Caco-2 (cell line): ENCODE measurements around the gene PDIA5. TPM values are rescaled to one million over a fixed set of nuclear protein-coding genes. Genes with fewer than 3 reads are reported as not detected.
A peak's percentile ranks its signal among the peaks of the same experiment; 100 is the strongest.

Source experiments
- BruUV-seq: library from RNA; stranded (reverse); fragments of 400-500 nt; replicated peaks from 2 replicates; lab custom pipeline; 2021; lab: Mats Ljungman, UMichigan
- CTCF ChIA-PET: fragments of 300-600 bp; sonication (Branson Sonifier 250); formaldehyde crosslinking; loops from one replicate; lab custom pipeline; 2022; ENCODE audit warnings: antibody characterized with exemption; lab: Charles Lee
- POLR2A ChIA-PET: fragments of 300-600 bp; sonication (Branson Sonifier 250); formaldehyde crosslinking; loops from one replicate; lab custom pipeline; 2022; ENCODE audit warnings: antibody characterized with exemption; lab: Charles Lee
- DNase-seq, 2 experiments: peaks; one replicate each; pipeline versions ENCODE4 v3.0.0 to v3.0.0-alpha.2; 2020 to 2022
- H3K27me3 ChIP-seq: replicated peaks from 2 replicates; pipeline ENCODE4 v1.6.0; 2011; ENCODE audit warnings: low read length; ENCODE audit not compliant: control insufficient read depth, insufficient read depth
- H3K36me3 ChIP-seq: 2 replicates; pipeline ENCODE4 v1.5.1; 2011; ENCODE audit warnings: low read length; ENCODE audit not compliant: control insufficient read depth, insufficient read depth
- H3K4me1 ChIP-seq: fragments of 250-450 bp; sonication (Bioruptor Pico); 2 replicates; pipeline ENCODE4 v1.5.1; 2020; ENCODE audit warnings: mild to moderate bottlenecking
- H3K4me3 ChIP-seq: 2 replicates; pipeline ENCODE4 v1.5.1; 2011; ENCODE audit warnings: low read depth, mild to moderate bottlenecking, control low read depth, low read length
- H3K9me3 ChIP-seq: fragments of 250-450 bp; sonication (Bioruptor Pico); 2 replicates; pipeline ENCODE4 v1.5.1; 2020; ENCODE audit warnings: mild to moderate bottlenecking, moderate library complexity
- H3K27ac Mint-ChIP-seq: one replicate; pipeline ENCODE4 v1.8.0; 2022; ENCODE audit warnings: mixed read lengths; ENCODE audit not compliant: unreplicated experiment
- H3K27me3 Mint-ChIP-seq: one replicate; pipeline ENCODE4 v1.8.0; 2022; ENCODE audit warnings: mixed read lengths; ENCODE audit not compliant: insufficient read depth, unreplicated experiment
- H3K36me3 Mint-ChIP-seq: one replicate; pipeline ENCODE4 v1.8.0; 2022; ENCODE audit warnings: mild to moderate bottlenecking, mixed read lengths; ENCODE audit not compliant: insufficient read depth, unreplicated experiment
- H3K4me1 Mint-ChIP-seq: one replicate; pipeline ENCODE4 v1.8.0; 2022; ENCODE audit warnings: low read depth, mixed read lengths; ENCODE audit not compliant: unreplicated experiment
- H3K4me3 Mint-ChIP-seq: one replicate; pipeline ENCODE4 v1.8.0; 2022; ENCODE audit warnings: mild to moderate bottlenecking, moderate library complexity, mixed read lengths; ENCODE audit not compliant: unreplicated experiment
- H3K9me3 Mint-ChIP-seq: one replicate; pipeline ENCODE4 v1.8.0; 2022; ENCODE audit warnings: mixed read lengths; ENCODE audit not compliant: unreplicated experiment
- CTCF ChIP-seq, 2 experiments: fragments of 200-600 bp in 1 of 2; IDR thresholded peaks; 1 replicate in 1 of 2; 2 replicates in 1 of 2; pipeline versions ENCODE4 v1.5.1 to v1.8.0; 2011 to 2022; ENCODE audit warnings: antibody characterized with exemption in 1 of 2, control low read depth in 1 of 2, inconsistent platforms in 1 of 2, low read depth in 1 of 2, low read length in 1 of 2, mild to moderate bottlenecking in 1 of 2, moderate library complexity in 1 of 2; ENCODE audit not compliant: insufficient read depth in 1 of 2, severe bottlenecking in 1 of 2, unreplicated experiment in 1 of 2
- intact Hi-C: fragments of 100-400 bp; cut with micrococcal nuclease; formaldehyde crosslinking; loops from one replicate; pipeline ENCODE4 v1.10.0; 2022; ENCODE audit not compliant: unreplicated experiment
- total RNA-seq: library from RNA; stranded (reverse); gene quantifications from 2 replicates; pipeline ENCODE4 v1.2.3, GENCODE V29; 2022

The PDIA5 gene
- total RNA-seq, 1 experiment from 2014 or later: 48.2 TPM

- no peaks in the 10 kb centered on the region for H3K27me3 ChIP-seq
- CTCF ChIA-PET: interaction anchor here (0.5 kb wide), 1 partner anchor 10 kb away, joined by 3 read pairs; the partner anchor contains the start of gene SEMA5B
- H3K4me1 Mint-ChIP-seq: peaks cover 39% of the 10 kb centered on the region
- TF ChIP-seq CTCF (IDR thresholded peaks at IDR 0.05; ENCODE audit: insufficient read depth in 1 of 2, low read depth in 1 of 2, low read length in 1 of 2, severe bottlenecking in 1 of 2, unreplicated experiment in 1 of 2): no peak
- no peak overlapping the region for H3K27ac Mint-ChIP-seq
- POLR2A ChIA-PET: interaction anchor here (0.6 kb wide), 1 partner anchor 30 kb away, joined by 3 read pairs; the partner anchor contains the start of gene PDIA5
- peaks cover 8% of the 10 kb centered on the region; the same call in 1 of the 2 replicates for H3K4me1 ChIP-seq
- no TSS peak for BruUV-seq
- H3K36me3 Mint-ChIP-seq: no peaks in the 10 kb centered on the region
- intact Hi-C loops: loop anchor here (5.0 kb wide), 1 partner anchor 45 kb away; no protein-coding TSS in a partner anchor
- no peaks in the 10 kb centered on the region for H3K27me3 Mint-ChIP-seq
- no peak overlapping the region for H3K4me3 Mint-ChIP-seq
- H3K9me3 Mint-ChIP-seq: no peaks in the 10 kb centered on the region
- no peaks in the 10 kb centered on the region for H3K9me3 ChIP-seq
- no peak for DNase-seq
- no peak overlapping the region for H3K4me3 ChIP-seq
- H3K36me3 ChIP-seq: no peaks in the 10 kb centered on the region
Measured at GRCh38 chr3:123037015-123037375, 29.8 kb upstream of the PDIA5 start.

- POLR2A ChIA-PET: interaction anchor here (0.6 kb wide), 1 partner anchor 28 kb away, joined by 6 read pairs; the partner anchor contains the start of gene PDIA5
- CTCF ChIA-PET: interaction anchor here (0.6 kb wide), 1 partner anchor 10 kb away, joined by 3 read pairs; no protein-coding TSS in a partner anchor
- no peak for TF ChIP-seq CTCF (IDR thresholded peaks at IDR 0.05; ENCODE audit: insufficient read depth in 1 of 2, low read depth in 1 of 2, low read length in 1 of 2, severe bottlenecking in 1 of 2, unreplicated experiment in 1 of 2)
- BruUV-seq: no TSS peak
- Mint-ChIP-seq H3K27ac (peak overlapping the region; percentile 51), H3K36me3 (no peaks in the 10 kb centered on the region), H3K4me1 (peaks cover 39% of the 10 kb centered on the region), H3K9me3 (no peaks in the 10 kb centered on the region), H3K27me3 (no peaks in the 10 kb centered on the region), H3K4me3 (peak overlapping the region; percentile 52)
- Histone ChIP-seq H3K4me1 (peaks cover 8% of the 10 kb centered on the region; the same call in 1 of the 2 replicates), H3K36me3 (no peaks in the 10 kb centered on the region), H3K4me3 (no peak overlapping the region), H3K9me3 (no peaks in the 10 kb centered on the region), H3K27me3 (no peaks in the 10 kb centered on the region)
- intact Hi-C loops: loop anchor here (5.0 kb wide), 1 partner anchor 44 kb away; no protein-coding TSS in a partner anchor
- peak in 1 of 2 experiments; percentile 21 for DNase-seq
Measured at GRCh38 chr3:123038751-123039150, 28.1 kb upstream of the PDIA5 start.

- H3K4me3 Mint-ChIP-seq: peak overlapping the region; percentile 52
- no peak for TF ChIP-seq CTCF (IDR thresholded peaks at IDR 0.05; ENCODE audit: insufficient read depth in 1 of 2, low read depth in 1 of 2, low read length in 1 of 2, severe bottlenecking in 1 of 2, unreplicated experiment in 1 of 2)
- H3K4me3 ChIP-seq: no peak overlapping the region
- ChIA-PET CTCF (interaction anchor here (0.6 kb wide), 1 partner anchor 11 kb away, joined by 3 read pairs; no protein-coding TSS in a partner anchor), POLR2A (interaction anchor here (0.6 kb wide), 1 partner anchor 28 kb away, joined by 6 read pairs; the partner anchor contains the start of gene PDIA5)
- no peaks in the 10 kb centered on the region for H3K9me3 Mint-ChIP-seq
- H3K4me1 ChIP-seq: peaks cover 8% of the 10 kb centered on the region; the same call in 1 of the 2 replicates
- H3K27ac Mint-ChIP-seq: peak overlapping the region; percentile 51
- intact Hi-C loops: loop anchor here (5.0 kb wide), 1 partner anchor 43 kb away; no protein-coding TSS in a partner anchor
- H3K27me3 Mint-ChIP-seq: no peaks in the 10 kb centered on the region
- H3K9me3 ChIP-seq: no peaks in the 10 kb centered on the region
- no peaks in the 10 kb centered on the region for H3K36me3 ChIP-seq
- no peaks in the 10 kb centered on the region for H3K27me3 ChIP-seq
- DNase-seq: no peak
- H3K36me3 Mint-ChIP-seq: no peaks in the 10 kb centered on the region
- no TSS peak for BruUV-seq
- peaks cover 39% of the 10 kb centered on the region for H3K4me1 Mint-ChIP-seq
Measured at GRCh38 chr3:123039178-123039577, 27.6 kb upstream of the PDIA5 start.
